ENCODE results near the gene CGNL1.

The CGNL1 gene

DNA sequence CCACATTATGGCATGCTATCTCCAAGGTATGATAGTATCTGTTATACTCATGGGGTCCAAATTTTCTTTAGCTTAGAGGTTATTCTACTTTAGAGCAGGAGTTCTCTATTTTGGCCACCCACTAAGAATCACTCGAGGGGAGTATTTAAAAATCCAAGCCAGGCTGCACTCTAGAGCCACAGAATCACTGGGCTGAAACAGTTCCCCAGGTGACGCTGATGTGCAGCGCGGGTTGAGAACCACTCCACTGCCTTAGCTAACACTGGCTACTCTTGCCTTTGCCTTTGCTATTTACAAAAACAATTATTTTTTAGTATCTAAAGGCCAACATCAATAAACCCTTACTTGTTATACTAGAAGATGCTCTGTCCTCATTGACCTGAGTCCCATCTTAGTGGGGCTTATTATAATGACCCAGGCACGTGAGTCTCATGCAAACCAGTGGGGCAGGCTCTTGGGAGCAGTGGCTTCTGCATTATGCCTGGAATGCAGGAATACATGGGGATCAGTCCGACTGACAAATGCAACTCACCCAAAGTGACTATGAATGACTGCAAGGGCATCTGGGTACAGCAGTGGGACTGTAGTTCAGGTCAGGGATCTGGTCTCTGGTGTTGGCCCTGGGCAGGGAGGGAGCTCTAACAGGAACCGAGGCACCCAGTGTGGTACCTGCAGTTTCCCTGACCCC is 21.7 kb upstream of the CGNL1 start:
- no peak for DNase-seq (ENCODE audit: low read depth)

DNA sequence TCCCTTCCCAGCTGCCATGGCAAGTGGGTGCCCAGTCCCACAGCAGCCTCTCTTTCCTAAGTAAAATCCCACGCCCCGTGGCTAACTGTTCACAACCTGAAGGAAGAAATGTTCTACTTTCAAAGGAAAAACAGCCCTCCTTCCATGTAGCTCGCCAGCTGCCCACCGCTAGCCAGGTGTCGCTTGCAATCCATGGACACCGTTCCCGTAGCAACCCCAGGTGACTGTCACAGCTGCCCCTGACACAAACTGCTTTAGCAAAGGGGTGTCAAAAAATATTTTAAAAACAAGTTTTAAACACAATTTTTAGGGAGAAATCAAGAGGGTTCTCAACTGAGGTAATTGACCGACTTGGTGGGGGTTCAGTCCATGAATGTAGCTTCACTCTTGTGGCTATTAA is 21.0 kb upstream of the CGNL1 start:
- no peak for DNase-seq (ENCODE audit: low read depth)

DNA sequence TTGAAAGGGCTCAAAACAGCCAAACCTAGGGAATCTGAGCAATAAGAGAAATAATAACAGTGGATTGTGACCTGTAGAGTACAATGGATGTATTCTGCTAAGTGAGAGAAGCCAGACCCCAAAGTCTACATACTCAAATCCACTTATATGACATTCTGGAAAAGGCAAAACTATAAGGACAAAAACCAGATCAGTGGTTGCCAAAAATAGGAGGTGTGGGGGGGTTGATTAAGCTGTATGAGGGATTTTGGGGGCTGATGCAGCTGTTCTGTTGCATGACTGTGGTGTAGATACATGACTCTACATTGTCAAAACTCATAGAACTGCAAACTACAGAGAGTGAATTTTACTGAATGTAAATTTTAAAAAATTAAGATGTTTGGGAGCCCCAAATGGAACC is 20.1 kb upstream of the CGNL1 start:
- no peak for DNase-seq (ENCODE audit: low read depth)

DNA sequence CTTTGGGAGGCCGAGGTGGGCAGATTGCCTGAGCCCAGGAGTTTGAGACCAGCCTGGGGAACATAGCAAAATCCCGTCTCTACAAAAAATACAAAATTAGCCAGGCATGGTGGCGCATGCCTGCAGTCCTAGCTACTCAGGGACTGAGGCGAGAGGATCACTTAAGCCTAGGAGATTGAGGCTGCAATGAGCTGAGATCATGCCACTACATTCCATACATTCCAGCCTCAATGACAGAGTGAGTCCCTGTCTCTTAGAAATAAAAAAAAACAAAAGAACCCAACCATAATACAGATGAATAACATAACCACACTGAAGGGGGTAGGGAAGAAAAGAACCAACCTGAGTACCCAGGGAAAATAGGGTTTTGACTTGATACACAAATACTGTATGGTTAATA is 19.7 kb upstream of the CGNL1 start:
- no peak for DNase-seq (ENCODE audit: low read depth)

DNA sequence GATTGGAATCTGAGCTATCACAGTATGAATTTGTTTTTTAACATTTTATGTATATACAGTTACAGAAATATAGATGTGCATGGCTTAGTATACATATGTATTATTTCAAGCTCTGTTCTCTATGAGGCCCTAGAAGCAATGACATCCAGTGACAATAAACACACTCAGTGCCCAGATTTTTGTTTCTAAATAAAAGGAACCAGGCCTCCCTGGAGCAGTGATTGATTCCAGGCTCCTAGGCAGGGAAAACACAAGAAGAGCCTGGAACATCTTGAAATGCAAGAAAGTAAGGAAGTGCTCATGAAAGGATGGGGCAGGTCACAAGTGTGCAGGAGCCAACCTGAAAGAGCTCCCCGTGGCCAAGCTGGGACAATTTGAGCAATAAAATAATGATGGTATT is 18.5 kb upstream of the CGNL1 start:
- DNase-seq (ENCODE audit: low read depth): no peak

DNA sequence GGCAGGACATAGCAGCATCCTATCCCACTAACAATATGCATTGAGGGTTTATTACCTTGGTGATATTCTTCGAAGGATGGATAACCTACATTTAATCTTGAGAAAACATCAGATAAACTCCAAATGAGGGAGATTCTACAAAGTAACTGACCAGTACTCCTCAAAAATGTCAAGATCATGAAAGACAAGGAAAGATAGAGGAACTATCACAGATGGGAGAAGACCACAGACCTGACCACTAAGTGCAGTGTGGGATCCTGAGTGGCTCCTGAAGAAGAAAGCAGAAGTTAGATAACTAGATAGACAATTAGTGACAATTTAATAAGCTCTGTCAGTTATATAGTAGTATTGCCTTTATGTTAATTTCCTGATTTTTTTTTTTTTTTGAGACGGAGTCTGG is 17.7 kb upstream of the CGNL1 start:
- no peak for DNase-seq (ENCODE audit: low read depth)

DNA sequence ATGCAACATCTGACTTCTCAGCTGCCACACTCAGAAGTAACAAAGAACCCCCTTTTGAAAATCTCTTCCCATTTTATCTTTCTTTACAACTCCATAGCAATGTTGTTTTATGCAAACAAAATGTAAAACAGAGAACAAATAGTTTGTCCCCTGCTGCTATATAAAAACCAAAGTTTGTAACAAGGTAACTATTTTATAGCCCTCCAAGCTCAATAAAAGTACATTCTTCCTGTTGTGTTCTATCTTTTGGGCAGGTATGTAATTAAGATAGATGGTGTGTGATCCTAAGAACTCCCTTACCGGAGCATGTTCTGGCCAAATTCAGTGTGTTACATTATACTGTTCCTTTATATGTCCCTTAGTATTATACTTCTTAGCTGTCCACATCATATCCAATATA is 12.6 kb upstream of the CGNL1 start:
- DNase-seq (ENCODE audit: low read depth): no peak

DNA sequence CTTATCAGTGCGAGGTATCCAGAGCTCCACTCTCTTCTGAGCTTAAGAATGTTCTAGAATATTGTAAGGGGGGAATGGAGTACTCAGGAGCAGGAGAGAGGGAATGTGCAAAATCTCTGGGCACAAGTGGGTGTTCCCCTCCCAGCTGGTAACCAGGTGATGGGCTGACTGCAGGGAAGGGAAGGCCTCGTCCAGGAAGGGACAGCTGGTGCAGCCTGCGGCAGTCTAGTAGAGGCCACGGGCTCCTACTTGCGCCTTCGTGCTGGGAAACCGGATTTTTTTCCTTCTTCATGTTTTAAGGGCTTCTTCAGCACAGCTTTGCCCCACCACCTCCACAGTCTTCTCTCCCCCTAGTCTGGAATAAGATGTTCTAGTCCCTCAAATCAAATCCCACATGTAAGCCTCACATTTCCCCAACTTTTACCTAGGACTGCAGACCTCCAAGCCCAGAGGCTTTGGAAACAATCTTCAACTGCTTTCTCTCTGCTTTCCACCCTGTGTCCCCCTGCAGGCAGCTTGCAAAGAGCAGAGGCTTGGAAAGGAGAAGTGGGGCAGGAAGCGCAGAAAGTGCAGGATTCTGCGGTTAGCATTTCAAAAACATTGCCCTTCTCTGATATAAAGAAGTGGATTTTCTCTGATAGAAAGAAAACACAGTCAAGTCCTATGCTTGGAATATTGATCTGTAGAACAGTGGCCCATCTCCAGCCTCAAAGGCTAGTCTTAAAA is 11.9 kb upstream of the CGNL1 start:
- DNase-seq (ENCODE audit: low read depth): no peak

DNA sequence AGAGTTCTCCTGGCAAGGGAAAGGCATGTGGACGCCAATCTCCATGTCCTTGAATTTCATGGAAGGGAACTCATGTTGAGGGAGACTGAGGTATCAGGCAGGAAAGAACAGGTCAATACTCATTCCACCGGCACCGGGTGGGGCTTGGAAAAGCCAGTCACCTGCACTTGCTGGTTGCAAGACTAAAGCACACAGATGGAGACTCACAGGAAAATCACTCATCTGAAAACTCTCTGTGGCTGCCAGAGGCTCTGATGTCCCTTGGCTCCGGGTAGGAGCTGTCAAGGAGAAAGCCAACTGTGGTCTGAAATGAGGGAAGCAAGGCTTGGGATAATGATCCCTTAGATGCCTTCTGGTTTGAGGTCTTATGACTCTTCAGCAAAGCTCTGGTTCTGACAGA is 8.7 kb upstream of the CGNL1 start:
- no peak for DNase-seq (ENCODE audit: low read depth)

DNA sequence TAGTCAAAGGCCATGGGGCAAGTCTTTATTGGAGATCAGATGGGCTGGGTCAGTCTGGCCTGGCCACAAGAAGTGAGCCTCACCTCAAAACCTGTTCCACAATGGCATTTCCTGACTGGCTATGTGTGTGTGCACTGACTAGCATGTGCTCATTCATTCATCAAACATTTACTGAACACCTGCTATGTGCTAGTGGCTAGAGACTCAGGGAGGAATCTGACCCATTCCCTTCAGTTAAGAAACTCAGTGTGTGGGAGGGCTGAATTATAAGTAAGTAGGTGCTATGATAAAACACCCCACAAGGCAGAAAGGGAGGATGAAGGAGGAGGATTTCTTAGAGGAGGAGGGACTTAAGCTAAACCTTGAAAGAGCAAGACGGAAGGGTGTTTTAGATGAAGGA is 5.4 kb upstream of the CGNL1 start:
- DNase-seq (ENCODE audit: low read depth): no peak

DNA sequence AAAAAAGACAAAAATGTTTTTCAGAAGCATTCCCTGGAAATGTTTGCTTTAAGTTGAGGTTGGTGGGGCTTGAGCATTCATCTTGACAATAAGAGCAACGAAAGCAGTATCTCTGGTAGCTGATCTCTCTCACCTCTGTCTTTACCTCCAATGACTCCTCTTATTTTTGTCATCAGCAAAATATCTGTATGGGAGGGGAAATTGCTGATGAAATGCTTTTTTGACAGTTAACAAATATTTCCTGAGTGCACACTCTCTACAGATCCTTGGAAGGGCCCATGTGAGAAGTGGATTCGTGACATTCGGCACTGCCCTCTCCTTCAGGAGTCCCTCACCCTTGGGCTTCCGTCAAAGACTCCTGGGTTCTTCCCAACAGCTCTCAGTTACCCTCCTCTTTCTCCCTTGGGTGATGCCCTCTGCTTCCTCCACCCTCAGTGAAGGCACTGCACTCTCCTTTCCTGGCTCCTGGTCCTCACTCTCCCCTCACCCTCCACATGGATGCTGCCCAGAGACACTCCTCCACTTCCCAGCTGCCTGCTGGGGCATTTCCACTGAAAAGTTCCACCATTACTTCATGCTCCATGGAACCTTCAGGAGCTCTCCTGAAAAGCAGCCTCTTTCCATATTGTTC is 2.9 kb upstream of the CGNL1 start:
- no peak for DNase-seq (ENCODE audit: low read depth)

DNA sequence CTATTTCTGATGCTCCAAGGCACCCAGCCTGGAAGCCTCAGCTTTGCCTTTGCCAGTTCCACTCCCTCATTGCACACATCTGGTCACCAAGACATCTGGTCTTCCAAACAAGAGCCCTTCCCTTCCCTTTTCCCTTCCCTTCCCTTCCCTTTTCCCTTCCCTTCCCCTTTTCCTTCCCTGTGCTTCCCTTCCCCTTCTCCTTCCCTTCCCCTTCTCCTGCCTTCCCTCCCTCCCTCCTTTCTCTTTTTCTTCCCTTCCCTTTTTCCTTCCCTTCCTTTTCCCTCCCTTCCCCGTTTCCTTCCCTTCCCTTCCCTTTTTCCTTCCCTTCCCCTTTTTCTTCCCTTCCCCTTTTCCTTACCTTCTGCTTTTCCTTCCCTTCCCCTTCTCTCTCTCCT is 2.4 kb upstream of the CGNL1 start:
- no peak for DNase-seq (ENCODE audit: low read depth)

DNA sequence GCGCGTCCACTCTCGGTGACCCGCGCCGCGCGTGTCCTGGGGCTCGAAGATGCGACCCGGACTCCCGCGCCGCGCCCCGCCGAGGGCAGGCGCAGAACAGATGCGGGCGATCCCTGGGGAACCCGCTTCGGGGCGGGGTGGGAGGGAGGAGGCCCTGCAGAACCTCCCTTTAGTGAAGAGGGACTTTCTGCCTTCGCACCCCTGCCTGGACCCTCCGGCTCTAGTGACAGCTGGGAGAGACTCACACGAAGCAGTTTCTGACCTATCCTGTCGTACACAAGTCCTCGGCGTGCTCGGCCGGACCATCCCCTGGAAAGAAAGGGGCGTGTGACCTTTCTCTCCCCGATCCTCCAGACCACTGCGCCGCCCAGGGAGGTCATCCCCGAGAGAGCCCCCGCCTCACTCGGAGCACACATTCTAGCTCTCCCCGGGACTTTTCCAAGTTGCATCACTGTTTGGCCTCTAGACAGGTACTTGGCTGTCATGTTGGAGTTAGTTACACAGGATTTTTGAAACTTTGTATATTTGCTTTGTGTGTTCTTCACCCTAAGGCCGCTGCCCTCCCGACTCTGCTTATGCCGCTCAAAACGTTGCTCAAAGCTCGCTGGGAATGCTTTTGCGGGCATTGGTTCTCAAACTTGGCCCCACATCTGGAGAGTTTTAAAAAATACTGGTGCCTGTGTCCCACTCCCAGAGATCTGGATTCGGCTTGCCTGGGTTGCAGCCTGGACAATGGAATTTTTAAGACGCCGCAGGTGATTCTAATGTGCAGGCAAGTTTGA is 582 bp downstream of the CGNL1 start:
- DNase-seq (ENCODE audit: low read depth): no peak

DNA sequence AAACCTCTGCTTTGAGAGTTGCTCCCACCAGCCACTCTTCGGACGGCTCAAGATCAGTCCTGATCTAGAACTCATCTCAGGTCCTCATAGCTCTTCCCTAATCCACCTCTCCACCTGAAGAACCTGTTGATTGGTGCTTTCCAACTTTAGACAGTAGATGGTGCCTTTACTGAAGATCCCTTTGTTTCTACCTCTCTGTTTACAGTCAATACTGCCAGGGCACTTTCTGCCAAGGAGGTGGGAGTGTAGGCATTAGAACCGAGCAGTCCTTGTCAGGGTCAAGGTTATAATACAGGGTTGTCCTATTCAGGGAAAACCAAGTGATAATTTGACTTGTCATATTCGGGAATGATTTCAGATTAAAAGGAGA is 1.2 kb downstream of the CGNL1 start:
- no peak for DNase-seq (ENCODE audit: low read depth)

DNA sequence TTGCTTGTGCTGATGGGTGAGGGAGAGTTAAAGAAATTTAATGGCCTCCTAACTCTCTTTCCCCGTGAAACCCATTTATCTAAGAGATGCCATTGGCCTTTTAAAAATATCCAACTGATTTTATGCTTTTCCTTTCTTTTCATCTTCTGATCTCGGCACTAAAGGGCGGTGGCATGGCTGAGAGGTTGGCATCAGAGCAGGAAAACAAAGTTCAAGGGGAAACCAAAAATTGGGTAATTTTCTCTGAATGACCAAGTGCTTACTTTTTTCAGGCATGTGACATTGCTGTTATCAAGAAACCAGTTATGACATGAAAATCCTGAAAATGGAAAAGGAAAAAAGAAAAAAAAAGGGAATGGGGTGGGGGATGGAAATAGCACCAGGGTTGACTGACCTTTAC is 3.2 kb downstream of the CGNL1 start:
- DNase-seq (ENCODE audit: low read depth): no peak

DNA sequence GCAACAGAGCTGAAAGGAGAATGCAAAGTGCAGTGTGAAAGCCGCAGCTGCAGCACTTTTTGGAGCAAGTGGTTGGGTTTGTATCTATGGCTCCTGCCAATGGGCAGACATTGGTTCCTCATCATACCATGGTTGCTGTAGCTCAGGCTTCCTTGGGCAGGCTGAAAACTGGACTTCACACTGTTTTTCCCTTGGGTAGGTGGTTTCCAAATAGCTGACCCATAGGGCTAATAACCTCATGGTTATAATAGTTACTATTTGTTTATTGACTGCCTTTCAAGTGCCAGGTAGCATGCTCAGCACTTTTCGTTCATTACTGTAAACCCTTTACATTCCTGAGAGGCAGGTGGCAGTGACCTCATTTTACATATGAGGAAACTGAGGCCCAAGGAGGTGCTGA is 4.5 kb downstream of the CGNL1 start:
- DNase-seq (ENCODE audit: low read depth): no peak

DNA sequence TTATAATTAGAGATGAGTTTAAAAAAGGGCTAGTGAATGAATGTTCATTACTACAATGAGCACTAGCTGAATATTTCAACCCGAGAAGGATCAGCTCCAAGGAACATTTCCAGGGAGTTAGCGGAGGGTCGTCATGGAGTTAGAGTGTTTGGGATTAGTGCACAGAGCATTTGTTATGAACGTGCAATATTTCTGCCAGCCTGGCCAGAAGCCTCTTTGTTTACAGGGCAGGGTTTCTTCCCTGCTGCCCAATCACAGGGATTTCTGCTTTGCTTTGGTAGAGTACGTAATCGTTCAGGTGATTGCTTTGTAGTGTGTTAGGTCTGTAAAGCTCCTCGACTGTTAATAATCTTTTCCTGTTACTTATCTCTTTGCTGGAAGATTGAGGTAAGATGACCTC is 5.9 kb downstream of the CGNL1 start:
- no peak for DNase-seq (ENCODE audit: low read depth)

DNA sequence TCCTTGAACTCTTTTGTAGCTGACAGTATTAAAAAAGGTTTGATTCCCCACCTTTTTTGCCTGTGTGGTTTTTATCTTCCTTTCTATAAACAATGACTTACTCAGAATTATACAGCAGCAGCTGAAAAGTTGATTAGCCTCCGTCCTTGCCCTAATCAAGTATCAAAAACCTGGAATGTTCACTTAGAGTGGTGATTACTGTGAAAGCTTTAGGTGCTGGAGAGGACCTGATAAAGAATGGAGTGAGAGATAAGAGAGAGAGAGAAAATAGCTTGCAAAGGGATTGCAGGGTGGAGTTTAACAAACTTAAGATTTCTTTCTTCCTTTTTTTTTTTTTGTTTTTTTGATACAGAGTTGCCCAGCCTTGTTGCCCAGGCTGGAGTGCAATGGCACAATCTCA is 6.7 kb downstream of the CGNL1 start:
- no peak for DNase-seq (ENCODE audit: low read depth)

DNA sequence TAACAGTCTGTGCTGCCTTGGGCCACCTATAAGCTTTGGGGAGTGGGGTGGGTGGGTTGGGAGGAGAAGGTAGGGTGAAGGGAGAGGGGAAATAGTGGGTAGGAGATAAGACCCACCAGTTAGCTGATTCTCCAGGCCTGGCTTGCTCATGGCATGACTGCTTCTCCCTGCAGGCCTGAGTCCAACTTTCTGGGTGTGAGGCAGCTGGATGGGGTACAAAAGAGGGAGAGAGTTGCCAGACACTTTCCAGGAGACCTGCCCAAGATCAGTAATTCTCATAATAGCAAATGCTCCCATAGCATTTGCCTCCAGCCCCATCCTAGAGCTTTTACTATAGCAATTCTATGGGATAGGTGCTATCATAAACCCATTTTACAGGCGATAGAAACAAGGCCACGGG is 7.7 kb downstream of the CGNL1 start:
- no peak for DNase-seq (ENCODE audit: low read depth)

DNA sequence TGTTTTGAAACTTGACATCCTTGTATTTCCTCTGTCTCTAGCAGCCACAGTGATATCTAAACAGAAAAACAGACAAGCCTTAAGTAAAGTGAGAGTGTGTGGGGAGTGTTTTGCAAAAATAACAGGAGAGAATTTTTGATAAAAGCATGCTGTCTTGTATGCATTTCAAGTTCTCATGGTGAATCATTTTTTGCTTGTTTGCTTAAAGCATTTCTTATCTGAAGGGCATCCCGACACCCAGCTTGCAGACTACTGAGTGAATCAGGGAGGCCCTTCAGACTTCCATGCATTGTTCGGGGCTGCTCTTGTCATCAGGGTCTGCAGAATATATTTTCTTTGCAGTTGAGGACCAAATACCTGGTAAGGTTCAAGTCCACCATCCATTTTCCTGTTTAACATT is 8.5 kb downstream of the CGNL1 start:
- DNase-seq (ENCODE audit: low read depth): no peak

DNA sequence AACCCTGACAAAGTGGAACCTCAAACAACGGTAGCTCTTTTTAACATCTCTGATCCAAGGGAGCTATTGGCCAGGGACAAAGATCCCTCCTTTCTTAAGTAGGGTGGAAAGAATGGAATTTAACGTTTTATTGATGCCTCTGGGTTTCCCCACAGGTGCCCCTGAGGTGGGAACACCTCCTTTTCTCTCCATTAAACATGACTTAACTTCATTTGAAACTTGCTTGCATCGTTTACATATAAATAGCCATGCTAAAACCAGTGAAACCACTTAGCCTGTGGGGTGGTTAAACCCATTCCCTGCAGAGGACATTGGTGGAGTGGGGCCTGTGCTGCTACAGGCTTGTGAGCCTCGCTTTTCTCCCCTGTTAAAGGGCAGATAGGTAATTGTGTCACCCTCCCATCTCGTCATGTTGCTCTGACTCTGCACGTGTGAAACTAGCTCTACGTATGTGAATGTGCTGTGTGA is 9.7 kb downstream of the CGNL1 start:
- no peak for DNase-seq (ENCODE audit: low read depth)

DNA sequence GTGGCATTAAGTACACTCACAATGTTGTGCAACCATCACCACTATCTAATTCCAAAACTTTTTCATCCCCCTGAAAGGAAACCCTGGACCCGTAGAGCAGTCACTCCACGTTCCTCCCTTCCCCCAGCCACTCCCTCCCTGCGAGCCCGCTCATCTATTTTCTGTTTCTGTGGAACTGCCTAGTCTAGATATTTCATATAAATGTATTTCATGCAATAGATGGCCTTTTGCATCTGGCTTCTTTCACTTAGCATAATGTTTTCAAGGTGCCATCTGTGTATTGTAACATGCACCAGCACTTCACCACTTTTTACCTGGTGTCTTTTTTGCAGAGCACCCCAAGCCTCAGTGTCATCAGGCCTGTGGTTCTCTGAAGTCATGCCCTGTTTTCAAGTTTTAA is 10.7 kb downstream of the CGNL1 start:
- DNase-seq (ENCODE audit: low read depth): no peak

DNA sequence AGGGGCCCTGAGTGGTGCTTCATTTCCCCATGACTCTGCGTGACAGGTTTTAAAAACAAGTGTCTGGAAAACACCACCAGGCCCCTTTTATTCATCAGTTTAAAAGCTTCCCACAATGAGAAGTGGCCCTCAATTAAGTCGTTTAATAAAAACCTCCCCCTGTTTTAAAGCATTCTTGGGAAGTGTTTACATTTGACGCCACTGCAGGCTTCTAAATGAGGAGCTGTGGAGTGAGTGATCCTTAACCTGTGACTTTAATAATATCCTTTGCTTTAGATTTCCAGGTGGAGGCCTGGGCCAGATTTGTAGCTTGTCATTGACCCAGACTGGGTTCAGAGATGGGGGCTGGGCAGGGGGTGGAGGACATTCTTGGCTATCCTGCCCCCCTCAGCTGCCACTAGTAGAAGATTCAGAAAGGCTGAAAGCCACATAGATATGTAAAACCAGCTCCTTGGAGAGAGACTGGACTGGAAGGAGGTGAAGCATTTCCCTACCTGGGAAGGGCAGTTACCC is 11.3 kb downstream of the CGNL1 start:
- DNase-seq (ENCODE audit: low read depth): no peak
